ENCODE data around the gene GUCA1A.
"Not testable (repeated sequence)": the region's sequence is repeated elsewhere in the genome, so short reads cannot be mapped to it uniquely, and the experiment has no call there.

GUCA1A gene

DNA sequence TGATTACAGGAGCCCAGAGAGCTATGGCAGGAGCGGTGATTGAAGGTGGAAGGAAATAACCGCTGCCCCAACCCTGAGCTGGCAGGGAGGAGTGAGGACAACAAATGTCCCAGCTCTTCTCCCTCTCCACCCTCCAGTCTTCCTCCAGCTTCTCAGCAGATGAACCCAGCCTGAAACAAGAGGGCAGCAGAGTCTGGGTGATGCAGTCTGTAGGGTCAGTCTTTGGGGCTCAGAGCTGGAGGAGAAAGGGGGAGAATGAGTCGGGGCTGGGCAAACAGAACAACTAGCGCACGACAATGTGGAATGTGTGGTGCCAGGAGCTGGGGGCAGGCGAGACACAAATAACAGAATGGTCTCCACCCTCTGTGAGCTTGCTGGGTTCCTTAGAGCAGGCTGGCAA, 4.5 kb upstream of the GUCA1A start:
- H3K27ac ChIP-seq = no peak overlapping the region
- no peak overlapping the region for H3K4me3 ChIP-seq

DNA sequence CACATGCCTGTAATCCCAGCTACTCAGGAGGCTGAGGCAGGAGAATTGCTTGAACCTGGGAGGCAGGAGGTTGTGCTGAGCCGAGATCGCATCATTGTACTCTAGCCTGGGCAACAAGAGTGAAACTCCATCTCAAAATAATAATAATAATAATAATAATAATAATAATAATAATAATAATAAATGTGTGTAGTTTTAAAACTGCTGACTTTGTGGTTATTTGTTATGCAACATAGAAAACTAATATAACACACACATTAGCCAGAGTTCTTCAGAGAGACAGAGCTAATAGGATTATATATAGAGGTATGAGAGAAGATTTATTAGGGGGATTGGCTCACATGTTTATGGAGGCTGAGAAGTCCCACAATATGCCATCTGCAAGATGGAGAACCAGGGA, 3.4 kb upstream of the GUCA1A start:
- H3K4me3 ChIP-seq, H3K27ac ChIP-seq: not testable (repeated sequence)

DNA sequence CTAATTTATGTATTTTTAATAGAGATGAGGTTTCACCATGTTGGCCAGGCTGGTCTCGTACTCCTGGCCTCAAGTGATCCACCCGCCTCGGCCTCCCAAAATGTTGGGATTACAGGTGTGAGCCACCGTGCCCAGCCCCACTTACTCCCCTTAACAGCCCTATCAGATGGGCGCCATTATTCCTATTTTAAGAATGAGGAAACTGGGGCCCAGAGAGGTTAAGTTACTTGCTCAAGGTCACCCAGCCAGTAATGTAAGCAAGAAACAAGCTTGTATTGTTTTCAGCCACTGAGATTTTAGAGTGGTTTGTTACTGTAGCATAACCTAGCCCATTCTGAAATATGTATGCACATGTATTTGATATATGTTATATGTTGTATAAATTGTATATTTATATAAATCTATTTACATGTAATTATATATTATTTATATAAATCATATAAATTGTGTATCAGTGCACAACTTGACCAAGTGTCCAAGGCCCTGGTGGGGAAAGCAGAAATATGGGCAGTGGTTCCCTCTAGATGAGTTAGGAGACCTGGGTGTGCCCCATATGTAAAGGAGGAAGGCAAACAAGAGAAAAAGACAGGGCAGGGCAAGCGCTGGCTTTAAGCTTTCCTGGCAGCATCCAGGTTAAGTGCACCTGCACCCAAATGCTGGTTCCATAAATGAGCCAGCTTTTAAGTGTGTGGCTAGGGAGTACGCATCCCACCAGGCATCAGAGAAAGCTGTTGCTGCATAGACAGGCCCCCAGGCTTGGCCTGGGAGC, 1.2 kb upstream of the GUCA1A start:
- Histone ChIP-seq H3K27ac (no peak overlapping the region), H3K4me3 (no peak overlapping the region)

DNA sequence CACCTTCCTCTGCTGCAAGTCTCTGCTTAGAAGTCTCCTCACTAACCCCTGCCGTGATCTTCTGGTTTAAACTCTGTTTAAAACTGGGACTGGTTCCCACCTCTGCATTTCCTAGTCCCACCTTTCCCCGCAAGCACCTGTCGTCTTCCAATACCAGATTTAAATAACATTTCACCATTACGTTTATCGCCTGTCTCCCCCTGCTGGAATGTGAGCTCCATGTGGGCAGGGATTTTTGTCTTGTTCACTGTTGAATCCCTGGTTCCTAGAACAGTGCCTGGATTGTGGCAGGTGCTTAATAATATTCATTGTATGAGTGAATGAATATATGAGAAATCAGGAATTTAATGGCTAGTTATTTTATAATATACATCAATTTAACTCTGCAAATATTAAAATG, 2.7 kb downstream of the GUCA1A start:
- no peak overlapping the region for H3K4me3 ChIP-seq
- H3K27ac ChIP-seq = no peak overlapping the region

DNA sequence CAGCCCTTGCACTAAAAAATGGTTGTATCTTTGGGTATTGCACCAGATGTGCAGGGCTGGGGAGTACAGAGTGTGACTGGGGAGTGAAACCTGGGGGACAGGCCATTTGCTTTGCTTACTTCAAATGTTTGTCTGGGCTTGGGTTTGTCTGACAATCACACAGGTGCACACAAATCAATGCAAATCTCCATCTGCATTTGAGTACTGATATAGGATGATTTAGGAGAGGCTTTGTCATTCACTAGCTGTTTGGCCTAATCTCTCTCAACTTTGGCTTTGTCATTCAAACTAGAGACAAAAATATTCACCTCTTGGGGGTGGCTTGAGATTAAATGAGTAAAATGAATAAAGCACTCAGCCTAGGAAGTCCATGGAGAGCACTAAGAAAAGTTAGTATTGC, 3.8 kb downstream of the GUCA1A start:
- Histone ChIP-seq H3K27ac (no peak overlapping the region), H3K4me3 (no peak overlapping the region)

DNA sequence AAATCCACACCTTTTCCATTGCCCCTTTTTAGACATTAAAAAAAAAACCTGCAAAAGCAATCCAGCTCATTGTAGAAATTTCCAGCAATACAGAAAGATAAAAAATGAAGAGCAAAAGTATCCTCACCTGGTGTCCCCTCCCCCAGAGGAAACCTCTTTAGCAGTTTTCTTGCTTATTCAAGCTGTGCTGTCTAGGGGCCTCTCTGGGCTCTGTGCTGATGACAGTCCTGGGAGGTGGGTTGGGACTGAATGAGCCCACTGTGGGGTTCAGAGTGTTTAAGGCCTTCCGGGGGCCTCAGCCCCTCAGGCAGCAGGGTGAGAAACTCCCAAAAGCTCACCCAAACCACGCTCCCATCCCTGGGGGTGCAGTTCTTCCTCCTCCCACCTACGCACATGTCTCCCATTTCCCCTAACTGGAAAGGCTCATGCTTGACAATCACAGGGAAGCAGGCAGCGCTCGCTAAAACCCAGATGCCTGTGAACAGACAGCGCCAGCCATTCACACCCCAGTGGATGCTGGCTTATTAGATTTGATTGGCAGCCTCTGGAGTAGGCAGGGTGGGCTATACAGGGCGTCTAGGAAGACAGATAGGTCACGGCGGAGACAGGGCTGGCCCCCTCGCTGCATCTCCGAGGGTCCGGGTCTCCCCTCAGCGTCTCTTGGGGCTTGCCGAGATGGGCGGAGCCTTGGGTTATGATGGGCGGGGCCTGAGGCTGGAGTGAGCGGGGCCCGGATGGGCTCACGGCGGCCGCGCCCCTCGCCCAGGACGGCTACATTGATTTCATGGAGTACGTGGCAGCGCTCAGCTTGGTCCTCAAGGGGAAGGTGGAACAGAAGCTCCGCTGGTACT, 4.6 kb downstream of the GUCA1A start:
- H3K4me3 ChIP-seq = no peak overlapping the region
- no peak overlapping the region for H3K27ac ChIP-seq

DNA sequence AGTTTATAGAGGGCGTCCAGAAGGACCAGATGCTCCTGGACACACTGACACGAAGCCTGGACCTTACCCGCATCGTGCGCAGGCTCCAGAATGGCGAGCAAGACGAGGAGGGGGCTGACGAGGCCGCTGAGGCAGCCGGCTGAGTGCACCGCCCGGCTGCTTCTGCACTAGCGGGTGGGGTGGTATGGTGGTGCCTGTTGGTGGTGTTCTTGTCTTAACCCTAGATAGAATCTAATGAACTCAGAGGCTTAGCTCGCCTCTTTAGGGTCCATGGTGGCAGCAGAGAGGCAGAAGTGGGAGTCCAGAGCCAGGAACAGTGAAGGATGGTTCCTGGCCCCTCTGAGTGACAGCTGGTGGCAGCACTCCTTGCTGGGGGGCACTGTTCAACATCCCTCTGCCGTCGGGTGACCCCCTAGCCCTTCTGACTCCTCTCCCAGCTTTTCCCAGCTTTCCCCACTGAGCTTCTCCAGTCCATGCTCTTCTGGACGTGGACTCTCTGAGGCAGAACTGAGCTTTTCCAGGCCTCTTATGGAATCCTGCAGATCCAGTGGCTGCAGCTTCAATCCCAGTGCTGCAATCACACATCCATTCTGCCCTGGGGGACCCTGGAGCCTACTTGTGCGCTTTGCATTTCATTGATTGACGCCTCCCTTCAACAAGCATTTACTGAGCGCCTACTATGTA, 6.2 kb downstream of the GUCA1A start:
- no peak overlapping the region for H3K27ac ChIP-seq
- H3K4me3 ChIP-seq = no peak overlapping the region

DNA sequence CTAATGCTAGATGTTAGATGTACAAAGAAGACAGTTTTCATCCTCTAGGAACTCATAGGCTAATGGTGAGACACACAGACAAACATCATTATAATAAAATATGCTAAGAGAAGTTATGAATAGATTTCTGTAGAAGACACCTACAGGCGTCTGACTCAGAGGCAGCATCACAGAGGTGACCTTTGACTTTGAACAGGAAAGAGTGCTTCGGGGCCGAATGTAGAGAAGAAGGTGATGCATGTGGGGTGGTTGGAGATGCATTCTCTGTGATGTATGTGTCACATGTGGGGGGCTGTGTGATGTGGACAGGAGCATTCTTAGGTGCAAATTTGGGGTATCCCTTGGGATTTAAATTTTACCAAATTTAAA, 6.8 kb downstream of the GUCA1A start:
- Histone ChIP-seq H3K27ac (no peak overlapping the region), H3K4me3 (no peak overlapping the region)

DNA sequence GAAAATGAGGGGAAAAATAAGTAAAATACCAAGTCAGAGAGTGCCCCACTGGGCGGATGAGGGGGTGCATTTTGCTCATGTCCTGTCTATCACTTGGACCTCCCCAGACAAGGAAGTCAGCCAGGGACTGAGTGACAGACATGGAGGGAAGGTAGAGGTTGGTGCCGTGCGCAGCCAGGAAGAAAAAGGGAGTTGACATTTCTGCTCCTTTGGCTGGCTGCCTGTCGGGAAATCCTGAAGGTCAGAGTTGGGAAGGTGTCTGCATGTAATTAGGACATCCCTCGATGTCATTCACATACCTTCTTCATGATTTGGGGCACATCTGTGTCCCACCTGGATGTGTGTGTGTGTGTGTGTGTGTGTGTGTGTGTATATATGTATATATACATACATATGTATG, 8.9 kb downstream of the GUCA1A start:
- no peak overlapping the region for H3K4me3 ChIP-seq
- no peak overlapping the region for H3K27ac ChIP-seq

DNA sequence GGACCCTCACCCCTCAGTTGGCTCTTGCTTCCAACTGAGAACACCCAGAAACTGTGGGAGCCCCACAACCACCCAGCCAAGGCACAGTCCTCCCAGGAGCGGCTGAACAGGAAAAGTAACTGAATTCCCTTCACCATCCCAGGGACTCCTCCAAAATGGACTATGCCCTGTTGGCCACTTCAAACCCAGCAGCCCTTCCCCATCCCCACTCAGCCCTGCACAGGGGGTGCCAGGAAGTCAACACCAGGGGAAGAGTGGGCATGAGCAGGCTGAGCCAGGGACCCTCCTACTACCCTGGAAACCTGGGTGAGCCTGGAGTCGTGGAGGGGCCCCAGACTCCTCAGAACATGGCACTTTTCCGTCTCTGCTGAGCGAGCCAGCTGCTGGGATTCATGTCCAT, 11.3 kb downstream of the GUCA1A start:
- Histone ChIP-seq H3K27ac (no peak overlapping the region), H3K4me3 (no peak overlapping the region)

DNA sequence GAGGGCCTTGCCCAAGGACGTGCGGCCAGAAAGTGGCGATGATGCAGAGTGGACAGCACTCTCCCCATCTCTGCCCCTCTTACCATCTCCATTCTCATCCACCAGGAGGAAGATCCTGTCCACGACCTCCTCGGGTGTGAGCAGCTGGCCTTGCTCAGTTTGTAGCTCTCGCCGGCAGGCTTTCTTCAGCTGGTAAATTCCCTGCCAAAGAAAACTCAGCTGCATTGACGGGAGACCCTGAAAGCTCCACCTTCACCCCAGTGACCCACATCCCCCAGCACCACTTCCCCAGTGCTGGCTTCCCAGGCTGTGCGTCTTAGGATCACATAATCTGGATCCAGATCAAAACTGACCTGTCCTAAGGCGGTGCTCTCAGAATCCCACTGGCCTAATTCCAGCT, 12.4 kb downstream of the GUCA1A start:
- Histone ChIP-seq H3K4me3 (no peak overlapping the region), H3K27ac (no peak overlapping the region)

DNA sequence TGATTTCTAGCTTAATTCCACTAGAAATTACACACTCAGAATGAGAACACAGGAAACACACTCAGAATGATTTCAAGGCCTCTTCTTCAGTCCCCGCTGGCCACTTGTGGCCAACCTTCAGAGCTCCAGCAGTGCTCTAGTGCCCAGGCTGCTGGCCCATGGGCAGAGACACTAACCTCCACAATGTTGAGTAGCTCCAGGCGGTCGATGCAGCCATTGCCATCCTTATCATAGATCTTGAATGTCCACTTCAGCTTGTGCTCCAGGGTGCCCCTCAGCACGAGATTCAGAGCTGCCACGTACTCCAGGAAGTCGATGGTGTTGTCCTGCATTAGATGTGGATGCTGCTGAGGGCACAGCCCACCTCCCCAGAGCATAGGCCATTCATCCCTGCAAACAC, 15.2 kb downstream of the GUCA1A start:
- H3K27ac ChIP-seq = no peak overlapping the region

DNA sequence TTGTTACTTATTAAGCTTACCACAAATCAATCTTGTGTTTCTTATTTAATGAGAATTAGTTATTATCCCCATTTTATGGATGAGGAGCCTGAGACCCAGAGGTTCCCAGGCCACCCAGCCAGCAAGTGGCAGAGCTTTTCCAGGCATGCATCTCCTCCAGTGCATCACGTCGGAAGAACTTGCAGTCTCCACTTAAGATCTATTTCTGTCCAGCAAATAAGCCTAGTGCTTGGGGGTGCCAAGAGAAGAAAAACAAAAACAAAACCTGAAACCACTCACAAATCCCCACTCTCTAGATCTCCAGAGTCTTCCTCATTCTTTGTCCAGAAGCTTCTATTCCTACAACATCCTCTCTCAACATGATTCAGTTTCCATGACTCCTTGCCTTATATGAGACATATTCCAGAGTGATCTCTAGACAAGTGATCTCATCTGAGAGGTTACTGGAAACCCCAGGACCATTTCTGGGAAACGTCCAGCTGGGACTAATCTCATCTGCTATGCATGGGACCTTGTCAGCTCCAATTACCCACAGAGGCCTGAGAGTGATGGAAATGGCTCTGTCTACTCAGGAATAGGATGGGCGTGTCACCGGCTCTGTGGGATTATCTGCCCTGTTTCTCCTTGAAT, 17.5 kb downstream of the GUCA1A start:
- Histone ChIP-seq H3K27ac (no peak overlapping the region), H3K4me3 (no peak overlapping the region)

More for the DNA sequence above, 15.2 kb downstream of the GUCA1A start:
- no peak overlapping the region for H3K4me3 ChIP-seq

DNA sequence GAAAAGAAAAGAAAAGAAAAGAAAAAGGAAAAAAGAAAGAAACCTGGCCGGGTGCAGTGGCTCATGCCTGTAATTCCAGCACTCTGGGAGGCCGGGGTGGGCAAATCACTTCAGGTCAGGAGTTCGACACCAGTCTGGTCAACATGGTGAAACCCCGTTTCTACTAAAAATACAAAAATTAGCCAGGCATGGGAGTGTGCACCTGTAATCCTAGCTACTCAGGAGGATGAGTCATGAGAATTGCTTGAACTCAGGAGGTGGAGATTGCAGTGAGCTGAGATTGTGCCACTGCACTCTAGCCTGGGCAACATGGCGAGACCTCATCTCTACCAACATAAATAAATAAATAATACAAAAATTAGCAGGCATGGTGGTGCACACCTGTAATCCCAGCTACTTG, 19.2 kb downstream of the GUCA1A start:
- not testable (repeated sequence) for H3K4me3 ChIP-seq

DNA sequence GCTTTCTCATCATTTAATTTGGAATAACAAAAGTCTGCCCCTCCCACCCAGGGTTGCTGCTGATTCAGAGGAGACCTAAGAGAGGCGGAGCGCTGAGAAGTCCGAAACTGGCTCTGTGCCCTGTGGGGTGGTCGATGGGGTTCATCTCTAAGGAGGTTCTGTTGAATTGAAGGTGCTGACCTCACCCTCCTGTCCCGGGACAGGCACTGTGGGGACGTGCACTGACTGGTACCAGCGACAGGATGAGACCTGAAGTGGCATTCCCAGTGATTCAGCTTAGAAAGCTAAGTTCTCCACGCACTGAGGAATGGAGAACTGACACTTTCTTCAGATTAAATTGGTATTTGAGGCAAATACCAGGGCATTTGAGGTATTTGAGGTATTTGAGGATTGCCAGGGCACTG, 20.3 kb downstream of the GUCA1A start:
- no peak overlapping the region for H3K4me3 ChIP-seq
- no peak overlapping the region for H3K27ac ChIP-seq

More for the DNA sequence above, 19.2 kb downstream of the GUCA1A start:
- H3K27ac ChIP-seq = not testable (repeated sequence)

DNA sequence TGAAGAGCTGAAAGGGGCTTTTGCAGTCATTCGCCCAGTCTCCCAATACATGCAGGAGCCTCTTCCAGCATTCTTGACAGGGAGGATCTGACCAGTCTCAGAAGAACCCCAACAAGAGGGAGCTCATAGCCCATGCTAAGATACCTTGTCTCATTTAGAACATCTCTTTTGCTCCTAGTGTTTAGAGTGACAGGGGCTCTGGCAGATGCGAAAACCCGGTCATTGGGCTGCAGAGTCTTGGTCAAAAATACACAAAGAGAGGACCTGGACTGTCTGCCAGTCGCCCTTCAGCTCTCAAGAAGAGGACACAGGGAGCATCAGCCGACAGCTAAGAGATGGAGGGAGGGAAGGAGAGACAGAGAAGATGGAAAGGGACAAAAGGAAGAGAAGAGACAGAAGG, 20.9 kb downstream of the GUCA1A start:
- Histone ChIP-seq H3K4me3 (no peak overlapping the region), H3K27ac (peak overlapping the region in 1 of 21 experiments; percentile 35)

DNA sequence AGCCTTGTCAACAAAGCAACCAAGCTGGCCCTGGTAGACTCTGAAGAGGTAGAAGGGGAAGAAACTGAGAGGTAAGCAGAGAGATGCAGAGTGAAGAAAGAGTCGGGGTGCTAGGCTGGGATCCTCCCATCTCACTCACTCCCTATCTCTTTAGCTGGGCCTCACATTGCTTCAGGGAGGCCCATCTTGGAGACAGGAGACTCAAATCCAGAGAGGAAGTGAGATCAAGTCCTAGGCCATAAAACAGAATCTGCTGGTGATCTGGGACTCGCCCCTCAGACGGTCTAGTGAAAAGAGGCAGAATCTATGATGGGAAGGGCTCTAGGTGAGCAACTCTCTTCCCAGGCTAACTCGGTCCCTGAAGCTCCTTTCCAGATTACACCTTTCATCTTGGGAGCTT, 22.3 kb downstream of the GUCA1A start:
- no peak overlapping the region for H3K27ac ChIP-seq
- no peak overlapping the region for H3K4me3 ChIP-seq

DNA sequence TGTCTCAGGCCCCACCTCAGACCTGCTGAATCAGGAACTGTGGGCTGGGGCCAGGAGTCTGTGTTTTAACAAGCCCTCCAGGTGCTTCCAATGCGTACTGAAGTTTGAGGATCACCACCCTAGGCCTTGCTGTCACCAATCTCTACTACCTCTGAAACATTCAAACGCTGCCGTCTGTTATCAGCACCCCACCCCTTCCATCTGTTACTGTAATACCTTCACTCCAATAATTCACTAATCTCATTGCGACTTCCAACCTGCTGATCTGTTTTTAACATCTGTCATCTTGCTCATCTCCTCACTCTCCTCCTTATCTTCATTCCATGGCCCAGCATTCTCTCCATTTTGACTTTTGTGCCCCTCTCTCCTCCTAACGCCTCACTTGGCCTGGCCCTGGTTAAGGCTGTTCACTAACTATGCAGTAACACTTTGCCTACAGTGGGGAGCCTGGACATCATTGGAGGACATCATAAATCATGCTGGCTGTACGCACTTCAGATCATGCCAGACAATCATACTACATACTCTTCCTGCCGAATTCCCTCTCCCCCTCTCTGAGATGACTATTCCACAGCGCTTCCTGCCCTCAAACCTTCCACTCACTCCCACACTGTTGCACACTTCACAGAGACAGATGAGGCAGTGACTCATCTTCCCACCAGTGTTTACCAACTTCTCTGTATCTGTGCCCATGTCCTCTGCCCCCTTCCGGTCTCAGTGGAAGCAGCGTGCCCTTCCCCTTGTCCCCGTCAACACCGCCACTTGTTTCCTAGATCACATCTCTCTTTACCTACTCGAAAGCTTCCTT, 24.6 kb downstream of the GUCA1A start:
- Histone ChIP-seq H3K27ac (peak overlapping the region in 2 of 21 experiments; percentile 1 to 46), H3K4me3 (no peak overlapping the region)

Data from skin epidermis (tissue), 12 donors.